Stomach (tissue), 9 donors: Measurements from ENCODE around the gene VPS37C. TPM values are rescaled to one million over a fixed set of nuclear protein-coding genes. Genes with fewer than 3 reads are reported as not detected.
"Not testable (repeated sequence)": the region's sequence is repeated elsewhere in the genome, so short reads cannot be mapped to it uniquely, and the experiment has no call there.

Source experiments
- DNase-seq, 2 donors: peaks; one replicate each; pipeline versions ENCODE4 v3.0.0 to v3.0.0-alpha.2; 2013 to 2019
- H3K27ac ChIP-seq, 5 donors: fragments of 200-600 bp in 4 of 5; sonication (generic) in 4 of 5; one replicate each; pipeline ENCODE4 v1.5.1; 2013 to 2019; ENCODE audit warnings: mild to moderate bottlenecking in 1 of 5, moderate library complexity in 1 of 5
- H3K27me3 ChIP-seq, 3 donors: fragments of 200-600 bp; sonication (generic); one replicate each; pipeline ENCODE4 v1.5.1; 2017 to 2019; ENCODE audit warnings: mixed run types in 1 of 3
- H3K36me3 ChIP-seq, 4 donors: fragments of 200-600 bp; sonication (generic); 1 replicate in 3 of 4; 2 replicates in 1 of 4; pipeline ENCODE4 v1.5.1; 2016 to 2019
- H3K4me1 ChIP-seq, 4 donors: fragments of 200-600 bp; sonication (generic); one replicate each; pipeline ENCODE4 v1.5.1; 2016 to 2019
- H3K4me3 ChIP-seq, 4 donors: fragments of 200-600 bp; sonication (generic) in 3 of 4; one replicate each; pipeline ENCODE4 v1.5.1; 2016 to 2019; ENCODE audit warnings: mild to moderate bottlenecking in 1 of 4
- H3K9me3 ChIP-seq, 4 donors: fragments of 200-600 bp; sonication (generic); one replicate each; pipeline ENCODE4 v1.5.1; 2016 to 2019
- EP300 ChIP-seq: sonication (generic); formaldehyde crosslinking; IDR thresholded peaks from one replicate; pipeline ENCODE4 v1.6.1; 2017; ENCODE audit warnings: antibody characterized with exemption
- POLR2A ChIP-seq, 4 donors: fragments of 450-650 bp; IDR thresholded peaks; one replicate each; pipeline ENCODE4 v1.6.1; 2016; ENCODE audit warnings: antibody characterized with exemption in 4 of 4, control low read depth in 2 of 4, mild to moderate bottlenecking in 1 of 4, moderate library complexity in 1 of 4
- POLR2AphosphoS5 ChIP-seq, 3 donors: sonication (generic); formaldehyde crosslinking; IDR thresholded peaks; one replicate each; pipeline ENCODE4 v1.6.1; 2016; ENCODE audit warnings: antibody characterized with exemption in 3 of 3
- WGBS, 5 donors: extraction: QIAGEN DNeasy Blood & Tissue Kit in 3 of 5; methylation state at CpG; one replicate each; pipeline versions ENCODE4 v1.1.5 to v1.1.7; 2013 to 2018; 5-methylcytosine and 5-hydroxymethylcytosine counted together
- intact Hi-C: fragments of 100-400 bp; cut with DNase I; formaldehyde crosslinking; loops from one replicate; pipeline ENCODE4 v1.15.1; 2023; ENCODE audit warnings: low total_unique reads
- polyA plus RNA-seq, 3 donors: library from polyadenylated mRNA; stranded (reverse); fragments of 200-250 nt; gene quantifications; one replicate each; pipeline ENCODE4 v1.2.3, GENCODE V29; 2013
- total RNA-seq, 5 donors: library from RNA; depleted of rRNA; stranded (reverse); fragments of >200 nt; gene quantifications; one replicate each; pipeline versions ENCODE4 v1.1.0 to v1.2.3, GENCODE V29; 2014 to 2016
- TF ChIP-seq, protein P1 (sequence below), 7 experiments: fragments of 450-650 bp in 4 of 7; fragments of 200-600 bp in 3 of 7; sonication (generic) in 3 of 7; IDR thresholded peaks; one replicate each; pipeline ENCODE4 v1.5.1; 2016 to 2019; ENCODE audit warnings: antibody characterized with exemption in 7 of 7, control low read depth in 2 of 7, mild to moderate bottlenecking in 1 of 7
- donor health status: healthy with polysubstance abuse.
- donor health status: Bipolar disorder and iron deficiency.
- donor health status: healthy.

VPS37C gene
- total and polyA plus RNA-seq, 8 donors: 6.4 to 53.6 (median 27.7) TPM

DNA sequence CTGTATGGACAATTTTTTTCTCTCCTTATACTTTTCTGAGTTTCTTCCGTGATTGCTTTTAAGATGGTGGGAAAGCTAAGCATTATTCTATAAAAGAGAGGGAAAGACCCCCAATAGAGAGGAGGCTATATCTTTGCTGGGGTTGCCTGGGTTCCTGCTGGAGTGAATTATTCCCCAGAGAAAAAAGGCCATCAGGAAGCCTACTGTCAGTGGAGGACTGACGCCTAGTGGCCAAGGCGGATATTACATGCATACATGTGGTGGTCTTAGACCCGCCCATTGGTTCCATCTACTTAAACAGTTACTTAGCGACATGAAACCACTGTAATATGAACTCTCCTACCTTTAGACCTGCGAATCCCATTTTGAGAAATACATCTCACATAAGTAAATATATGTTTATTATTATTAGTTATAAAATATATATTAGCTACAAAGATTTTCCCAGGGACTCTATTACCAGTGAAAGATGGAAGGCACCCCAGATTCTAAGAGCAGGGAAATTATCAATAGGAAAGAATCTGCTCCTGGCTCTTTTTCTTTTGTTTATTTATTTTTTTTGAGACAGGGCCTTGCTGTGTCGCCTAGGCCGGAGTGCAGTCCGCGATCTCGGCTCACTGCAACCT is 26.4 kb upstream of the VPS37C start:
- Histone ChIP-seq H3K4me1 (peaks cover 0 to 5% (median 2%) of the 10 kb centered on the region in 4 donors), H3K36me3 (no peaks in the 10 kb centered on the region), H3K4me3 (no peak overlapping the region), H3K9me3 (no peaks in the 10 kb centered on the region), H3K27ac (no peak overlapping the region), H3K27me3 (peaks cover 0 to 9% (median 0%) of the 10 kb centered on the region in 3 donors)
- DNase-seq: peak; percentile 86 to 93
- intact Hi-C loops: loop anchor here (2.0 kb wide), 1 partner anchor 59 kb away; no protein-coding TSS in a partner anchor
- WGBS, 5 donors: 37 to 43% (median 41%) methylated on average over 11 of the region's 11 CpGs
- no peak for TF ChIP-seq POLR2A (IDR thresholded peaks at IDR 0.05)
- TF ChIP-seq POLR2AphosphoS5 (IDR thresholded peaks at IDR 0.05): peak in 1 of 3 donors; percentile 64
- TF ChIP-seq, protein P1, sequence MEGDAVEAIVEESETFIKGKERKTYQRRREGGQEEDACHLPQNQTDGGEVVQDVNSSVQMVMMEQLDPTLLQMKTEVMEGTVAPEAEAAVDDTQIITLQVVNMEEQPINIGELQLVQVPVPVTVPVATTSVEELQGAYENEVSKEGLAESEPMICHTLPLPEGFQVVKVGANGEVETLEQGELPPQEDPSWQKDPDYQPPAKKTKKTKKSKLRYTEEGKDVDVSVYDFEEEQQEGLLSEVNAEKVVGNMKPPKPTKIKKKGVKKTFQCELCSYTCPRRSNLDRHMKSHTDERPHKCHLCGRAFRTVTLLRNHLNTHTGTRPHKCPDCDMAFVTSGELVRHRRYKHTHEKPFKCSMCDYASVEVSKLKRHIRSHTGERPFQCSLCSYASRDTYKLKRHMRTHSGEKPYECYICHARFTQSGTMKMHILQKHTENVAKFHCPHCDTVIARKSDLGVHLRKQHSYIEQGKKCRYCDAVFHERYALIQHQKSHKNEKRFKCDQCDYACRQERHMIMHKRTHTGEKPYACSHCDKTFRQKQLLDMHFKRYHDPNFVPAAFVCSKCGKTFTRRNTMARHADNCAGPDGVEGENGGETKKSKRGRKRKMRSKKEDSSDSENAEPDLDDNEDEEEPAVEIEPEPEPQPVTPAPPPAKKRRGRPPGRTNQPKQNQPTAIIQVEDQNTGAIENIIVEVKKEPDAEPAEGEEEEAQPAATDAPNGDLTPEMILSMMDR (IDR thresholded peaks at IDR 0.05): peak in 5 of 7 experiments; percentile 84 to 97 (median 92)

DNA sequence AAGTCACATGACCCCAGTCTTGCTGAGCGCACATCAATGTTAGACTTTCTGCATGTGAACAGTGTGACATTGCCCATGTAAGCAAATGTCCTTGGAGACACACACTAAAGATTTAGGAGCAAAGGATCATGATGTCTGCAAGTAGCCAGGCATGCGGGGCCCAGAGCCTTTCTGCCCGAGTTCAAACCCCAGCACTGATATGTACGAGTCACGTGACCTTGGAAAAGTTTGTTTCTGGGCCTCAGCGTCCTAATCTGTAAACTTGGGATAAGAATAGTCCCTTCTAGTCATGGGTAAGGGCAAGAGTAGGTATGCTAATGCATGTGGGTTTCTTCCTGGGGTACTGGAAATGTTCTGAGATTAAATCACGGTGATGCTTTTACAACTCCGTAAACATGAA is 25.3 kb upstream of the VPS37C start:
- WGBS, 5 donors: 71 to 79% (median 77%) methylated on average over 8 of the region's 8 CpGs
- H3K36me3 ChIP-seq: no peaks in the 10 kb centered on the region
- H3K4me1 ChIP-seq: peaks cover 0 to 5% (median 2%) of the 10 kb centered on the region in 4 donors
- no peak overlapping the region for H3K4me3 ChIP-seq
- TF ChIP-seq POLR2AphosphoS5 (IDR thresholded peaks at IDR 0.05): no peak
- no peak for TF ChIP-seq EP300
- TF ChIP-seq POLR2A (IDR thresholded peaks at IDR 0.05): no peak
- H3K9me3 ChIP-seq: no peaks in the 10 kb centered on the region
- no peak for DNase-seq
- no peak overlapping the region for H3K27ac ChIP-seq
- intact Hi-C loops: loop anchor here (2.0 kb wide), 1 partner anchor 58 kb away; no protein-coding TSS in a partner anchor
- no peaks in the 10 kb centered on the region for H3K27me3 ChIP-seq

DNA sequence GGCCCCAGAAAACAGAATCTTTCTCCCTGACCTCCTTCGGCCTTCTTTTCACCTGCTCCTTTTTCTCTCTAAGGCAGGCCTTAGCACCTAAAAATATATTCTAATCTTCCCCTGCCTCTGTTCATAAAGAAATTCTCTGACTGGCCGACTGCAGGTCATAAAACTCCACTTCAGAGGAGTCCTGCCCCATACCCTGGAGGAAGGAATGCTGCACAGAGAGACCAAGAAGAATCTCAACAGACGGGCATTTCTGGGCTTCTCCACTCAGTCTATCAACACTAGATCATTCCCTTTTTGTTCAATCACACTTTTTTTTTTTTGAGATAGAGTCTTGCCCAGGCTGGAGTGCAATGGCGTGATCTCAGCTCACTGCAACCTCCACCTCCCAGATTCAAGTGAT is 22.4 kb upstream of the VPS37C start:
- intact Hi-C loops: no loop called here
- peaks cover 0 to 5% (median 2%) of the 10 kb centered on the region in 4 donors for H3K4me1 ChIP-seq
- no peak overlapping the region for H3K27ac ChIP-seq
- H3K4me3 ChIP-seq: no peak overlapping the region
- DNase-seq: no peak
- H3K36me3 ChIP-seq: no peaks in the 10 kb centered on the region
- TF ChIP-seq, protein P1 (IDR thresholded peaks at IDR 0.05): no peak
- no peak for TF ChIP-seq POLR2AphosphoS5 (IDR thresholded peaks at IDR 0.05)
- TF ChIP-seq EP300: no peak
- TF ChIP-seq POLR2A (IDR thresholded peaks at IDR 0.05): no peak
- no peaks in the 10 kb centered on the region for H3K9me3 ChIP-seq
- H3K27me3 ChIP-seq: no peaks in the 10 kb centered on the region
- WGBS, 5 donors: 67 to 88% (median 78%) methylated on average over 4 of the region's 4 CpGs

DNA sequence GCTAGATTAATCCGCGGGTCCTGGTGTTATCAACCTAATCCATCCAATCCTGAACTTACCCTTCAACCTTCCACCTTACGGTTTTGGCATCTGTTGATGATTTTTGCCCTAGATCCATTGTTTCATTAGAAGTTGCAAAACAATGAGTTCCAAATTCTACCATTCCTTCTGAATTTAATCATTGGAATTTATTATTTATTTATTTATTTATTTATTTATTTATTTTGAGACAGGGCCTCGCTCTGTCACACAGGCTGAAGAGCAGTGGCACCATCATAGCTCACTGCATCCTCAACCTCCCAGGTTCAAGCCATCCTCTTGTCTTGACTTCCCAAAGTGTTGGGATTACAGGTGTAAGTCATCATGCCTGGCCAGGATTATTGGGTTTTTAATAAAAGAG is 20.3 kb upstream of the VPS37C start:
- Histone ChIP-seq H3K36me3 (no peaks in the 10 kb centered on the region), H3K4me3 (no peak overlapping the region), H3K27ac (no peak overlapping the region), H3K27me3 (no peaks in the 10 kb centered on the region), H3K4me1 (peaks cover 0 to 4% (median 0%) of the 10 kb centered on the region in 4 donors), H3K9me3 (no peaks in the 10 kb centered on the region)
- intact Hi-C loops: no loop called here
- WGBS, 5 donors: 92 to 98% (median 95%) methylated on average over 4 of the region's 4 CpGs
- TF ChIP-seq POLR2A (IDR thresholded peaks at IDR 0.05) (no peak), EP300 (no peak), POLR2AphosphoS5 (IDR thresholded peaks at IDR 0.05) (no peak)
- TF ChIP-seq, protein P1 (IDR thresholded peaks at IDR 0.05): no peak
- DNase-seq: no peak

DNA sequence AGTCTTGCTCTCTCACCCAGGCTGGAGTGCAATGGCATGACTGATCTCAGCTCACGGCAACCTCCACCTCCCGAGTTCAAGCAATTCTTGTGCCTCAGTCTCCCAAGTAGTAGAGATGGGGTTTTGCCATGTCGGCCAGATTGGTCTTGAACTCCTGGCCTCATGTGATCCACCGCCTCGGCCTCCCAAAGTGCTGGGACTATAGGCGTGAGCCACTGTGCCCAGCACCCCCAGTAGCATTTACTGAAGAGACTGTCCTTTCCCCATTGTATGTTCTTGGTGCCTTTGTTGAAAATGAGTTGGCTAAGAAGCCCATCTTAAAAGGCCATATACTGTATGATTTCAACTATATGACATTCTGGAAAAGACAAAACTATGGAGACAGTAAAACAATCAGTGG is 19.0 kb upstream of the VPS37C start:
- H3K36me3 ChIP-seq, H3K27ac ChIP-seq, H3K9me3 ChIP-seq, intact Hi-C loops, DNase-seq, H3K4me3 ChIP-seq, H3K27me3 ChIP-seq: not testable (repeated sequence)
- peaks cover 2 to 16% (median 5%) of the 10 kb centered on the region in 4 donors for H3K4me1 ChIP-seq
- WGBS, 5 donors: 90 to 99% (median 98%) methylated on average over 6 of the region's 6 CpGs
